GM21360 (cell line): ENCODE measurements around the gene PTGES2.

Experiments
- ATAC-seq: cut with Tn5 transposase; IDR thresholded peaks from one replicate; pipeline ENCODE4 v1.9.1; 2021; ENCODE audit warnings: mild to moderate bottlenecking, moderate library complexity; ENCODE audit not compliant: unreplicated experiment

The PTGES2 gene

DNA sequence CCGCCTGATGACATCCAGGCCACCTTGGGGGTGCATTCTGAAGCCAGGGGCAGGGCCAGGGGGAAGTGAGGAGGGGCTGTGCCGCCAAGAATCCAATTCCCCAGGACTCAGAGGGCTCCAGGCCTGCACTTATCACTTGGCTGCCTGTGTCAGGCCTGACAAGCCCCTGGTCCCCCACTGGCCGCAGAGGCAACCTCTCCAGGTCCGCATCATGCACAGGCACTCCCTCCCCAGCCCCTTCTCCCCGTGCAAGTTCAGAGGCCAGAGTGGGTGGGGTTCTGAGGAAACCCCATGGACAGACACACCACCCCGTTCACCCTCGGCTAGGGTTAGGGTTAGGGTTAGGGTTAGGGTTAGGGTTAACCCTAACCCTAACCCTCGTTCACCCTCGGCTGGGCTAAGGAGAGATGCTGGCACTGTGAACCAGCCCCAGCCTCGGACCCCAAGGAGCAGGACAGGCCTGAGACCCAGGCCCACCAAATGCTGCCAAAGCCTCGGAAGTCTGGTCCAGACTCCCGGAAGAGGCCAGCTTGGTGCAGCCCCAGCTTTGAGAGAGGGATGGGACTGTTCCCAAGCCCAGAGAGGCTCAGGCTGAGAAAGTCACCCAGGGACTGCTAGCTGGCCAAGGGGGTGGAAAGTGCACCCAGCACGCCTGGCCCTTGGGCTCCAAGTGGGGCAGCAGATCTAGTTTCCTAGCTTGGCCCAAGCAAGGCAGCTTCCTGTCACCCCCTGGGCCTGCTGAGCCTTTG, 26.6 kb upstream of the PTGES2 start:
- no peak for ATAC-seq

- no peak for ATAC-seq
These were observed 25.8 kb upstream of the PTGES2 start for GRCh38 chr9:128153060-128153946.

- no peak for ATAC-seq
These were observed 24.9 kb upstream of the PTGES2 start for GRCh38 chr9:128152133-128153059.

DNA sequence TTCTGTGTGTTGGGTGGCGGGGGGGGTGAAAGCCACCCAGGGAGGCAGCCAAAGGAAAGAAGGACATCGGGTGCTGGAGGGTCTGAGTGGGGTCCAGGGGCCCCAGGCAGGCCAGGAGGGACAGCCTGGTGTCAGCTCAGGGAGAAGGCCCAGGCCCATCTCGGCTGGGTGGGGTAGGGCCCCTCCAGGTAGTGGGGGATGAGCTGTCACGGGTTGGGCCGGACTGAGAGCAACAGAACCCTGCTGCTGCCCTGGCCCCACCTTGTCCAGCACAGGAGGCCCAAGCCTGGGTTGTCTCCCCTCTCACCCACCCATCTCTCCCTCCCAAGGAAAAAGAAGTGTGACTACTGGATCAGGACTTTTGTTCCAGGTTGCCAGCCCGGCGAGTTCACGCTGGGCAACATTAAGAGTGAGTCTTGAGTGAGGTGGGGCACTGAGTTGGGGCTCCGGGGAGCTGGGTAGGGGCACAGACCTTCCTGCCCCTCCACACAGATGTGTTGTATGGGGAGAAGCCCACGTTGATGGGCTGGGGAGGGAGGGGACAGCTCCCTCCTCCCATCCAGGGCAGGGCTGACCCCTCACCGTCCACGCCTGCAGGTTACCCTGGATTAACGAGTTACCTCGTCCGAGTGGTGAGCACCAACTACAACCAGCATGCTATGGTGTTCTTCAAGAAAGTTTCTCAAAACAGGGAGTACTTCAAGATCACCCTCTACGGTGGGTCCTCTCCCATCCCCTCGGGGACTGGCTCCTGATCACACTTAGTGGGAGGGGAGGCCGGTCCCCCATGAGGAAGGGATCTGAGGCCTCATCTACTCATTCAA, 24.0 kb upstream of the PTGES2 start:
- no peak for ATAC-seq

- ATAC-seq = no peak
These were observed 23.2 kb upstream of the PTGES2 start for GRCh38 chr9:128150594-128151308.

GRCh38 chr9:128149951-128150593, 22.5 kb upstream of the PTGES2 start:
- ATAC-seq = no peak

DNA sequence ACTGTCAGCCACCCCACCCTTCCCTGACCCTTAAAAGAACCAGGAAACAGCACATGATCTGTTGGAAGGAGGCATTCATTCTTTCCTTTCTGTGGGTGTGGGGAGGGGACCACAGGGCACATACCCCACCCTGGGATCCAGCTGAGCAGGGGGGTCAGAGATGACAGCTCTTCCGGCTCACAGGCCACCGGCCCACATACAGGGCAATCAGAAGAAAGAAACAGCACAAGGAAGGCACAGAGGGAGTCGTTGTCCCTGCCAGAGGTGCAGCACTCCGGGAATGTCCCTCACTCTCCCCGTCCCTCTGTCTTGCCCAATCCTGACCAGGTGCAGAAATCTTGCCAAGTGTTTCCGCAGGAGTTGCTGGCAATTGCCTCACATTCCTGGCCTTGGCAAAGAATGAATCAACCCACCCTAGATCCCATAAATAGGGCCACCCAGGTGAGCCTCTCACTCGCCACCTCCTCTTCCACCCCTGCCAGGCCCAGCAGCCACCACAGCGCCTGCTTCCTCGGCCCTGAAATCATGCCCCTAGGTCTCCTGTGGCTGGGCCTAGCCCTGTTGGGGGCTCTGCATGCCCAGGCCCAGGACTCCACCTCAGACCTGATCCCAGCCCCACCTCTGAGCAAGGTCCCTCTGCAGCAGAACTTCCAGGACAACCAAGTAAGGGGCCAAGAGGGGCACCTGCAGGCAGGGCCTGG, 21.6 kb upstream of the PTGES2 start, which contains the start of gene LCN2:
Gene LCN2 (plus strand): TSS at position 453 of the 701 bp plus-strand sequence. CDS start 73 bp downstream, at position 526.
- no peak for ATAC-seq

DNA sequence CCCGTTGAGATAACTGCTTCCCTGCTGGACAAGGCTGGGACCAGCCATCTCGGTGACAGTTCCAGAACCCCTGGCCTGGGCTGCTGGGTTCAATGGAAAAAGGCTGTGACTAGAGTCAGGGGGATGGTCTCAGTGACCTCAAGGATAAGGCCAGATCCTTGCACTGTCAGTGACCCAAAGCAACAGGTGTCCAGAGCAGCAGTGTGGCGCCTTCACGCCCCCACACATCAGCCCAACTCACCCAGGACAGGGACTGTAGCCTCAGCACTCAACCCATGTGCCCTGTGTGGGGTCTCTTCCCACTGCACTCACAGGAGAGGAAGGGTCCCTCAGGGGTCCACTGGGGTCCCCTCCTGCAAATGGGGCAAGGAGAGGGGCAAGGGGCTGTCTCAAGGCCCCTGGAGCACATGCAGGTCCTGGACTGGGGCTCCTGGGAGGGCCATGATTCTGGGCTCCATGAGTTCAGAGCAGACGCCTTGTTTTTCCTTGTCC, 21.0 kb upstream of the PTGES2 start:
- ATAC-seq = no peak

DNA sequence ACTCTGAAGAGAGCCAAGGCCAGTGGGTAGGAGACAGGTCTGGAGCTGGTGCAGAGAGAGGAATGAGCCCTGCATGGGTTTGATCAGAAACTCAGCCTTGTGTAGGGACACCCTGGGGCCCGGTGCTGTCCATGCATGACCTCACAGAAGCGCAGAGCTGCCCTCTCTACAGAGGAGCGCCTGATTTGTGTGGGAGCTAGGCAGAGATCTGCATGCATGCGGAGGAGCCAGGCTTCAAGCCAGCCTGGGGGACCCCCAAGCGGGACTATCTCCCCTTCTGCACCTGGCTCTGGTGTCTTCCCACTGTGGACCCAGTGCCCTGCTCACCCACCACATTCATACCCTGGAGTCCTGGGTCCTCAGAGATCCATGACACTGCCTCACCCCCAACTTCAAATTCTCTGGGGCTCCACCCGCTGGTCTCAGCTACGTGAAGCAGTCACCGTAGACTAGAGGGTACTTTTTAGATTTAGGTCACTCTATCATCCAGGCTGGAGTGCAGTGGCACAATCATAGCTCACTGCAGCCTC, 19.1 kb upstream of the PTGES2 start:
- ATAC-seq = no peak

DNA sequence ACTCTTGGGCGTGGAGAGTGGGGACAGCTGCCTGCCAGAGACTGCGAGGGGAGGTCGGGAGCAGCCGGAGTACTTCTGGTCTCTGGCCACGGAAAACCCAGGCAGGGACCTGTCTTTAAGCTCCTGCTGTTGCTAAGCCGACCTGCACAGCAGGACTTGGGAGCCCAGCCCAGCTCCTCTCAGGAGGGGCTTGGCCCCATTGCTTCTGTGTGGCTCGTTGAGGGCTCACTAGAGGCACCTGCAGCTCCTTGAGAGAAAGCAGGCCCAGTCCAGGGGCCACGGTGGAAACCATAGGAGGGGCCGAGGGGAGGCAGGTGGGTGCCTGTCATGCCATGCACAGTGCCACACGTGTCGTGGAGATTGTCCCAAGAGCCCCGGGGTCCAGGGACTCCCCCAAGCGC, 18.4 kb upstream of the PTGES2 start:
- ATAC-seq = no peak

GRCh38 chr9:128145536-128145935, 18.0 kb upstream of the PTGES2 start:
- no peak for ATAC-seq

GRCh38 chr9:128144239-128145181, 17.0 kb upstream of the PTGES2 start:
- ATAC-seq = no peak

- no peak for ATAC-seq
These were observed 16.2 kb upstream of the PTGES2 start for GRCh38 chr9:128143525-128144238.

DNA sequence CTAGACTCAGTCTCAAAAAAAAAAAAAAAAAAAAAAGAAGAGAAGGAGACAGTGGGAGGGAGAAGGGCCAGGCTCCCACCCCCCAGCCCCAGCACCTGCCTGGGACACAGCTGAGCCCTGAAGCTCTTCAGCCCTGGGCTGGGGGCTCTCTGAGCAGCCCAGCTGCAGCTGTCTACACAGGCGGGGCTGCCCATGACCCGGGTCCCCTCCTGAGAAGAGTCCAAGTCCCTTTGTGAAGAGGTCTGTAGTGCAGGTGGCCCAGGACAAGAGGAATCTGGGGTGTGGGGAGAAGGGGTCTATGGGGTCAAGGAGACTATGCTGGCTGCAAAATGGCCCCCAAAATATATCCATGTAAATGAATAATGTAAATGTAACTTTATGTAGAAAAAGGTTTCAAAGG, 15.1 kb upstream of the PTGES2 start:
- ATAC-seq = no peak

- no peak for ATAC-seq
These were observed 14.5 kb upstream of the PTGES2 start for GRCh38 chr9:128142061-128142460.

GRCh38 chr9:128141604-128142003, 14.1 kb upstream of the PTGES2 start:
- no peak for ATAC-seq
